ENCODE data around the gene NDFIP1. TPM values are rescaled to one million over a fixed set of nuclear protein-coding genes. Genes with fewer than 3 reads are reported as not detected.

NDFIP1 gene
- total RNA-seq, 4 donors from 2014 or later: 53.2 to 124 (median 89.0) TPM

- no peaks in the 10 kb centered on the region for H3K4me1 ChIP-seq
- H3K27me3 ChIP-seq: no peaks in the 10 kb centered on the region
- H3K36me3 ChIP-seq: no peaks in the 10 kb centered on the region
- no peak overlapping the region for H3K4me3 ChIP-seq
- intact Hi-C loops (cut with DNase I; ENCODE audit: low total_unique reads): no loop called here
- no peak for DNase-seq
- TF ChIP-seq CTCF (IDR thresholded peaks at IDR 0.05) (no peak), POLR2A (IDR thresholded peaks at IDR 0.05) (no peak)
- H3K9me3 ChIP-seq: no peaks in the 10 kb centered on the region
- no peak overlapping the region for H3K27ac ChIP-seq
Measured at GRCh38 chr5:142192286-142193113, 83.9 kb downstream of the NDFIP1 start.

GRCh38 chr5:142193114-142193428 lies 84.5 kb downstream of the NDFIP1 start:
- intact Hi-C loops (cut with DNase I; ENCODE audit: low total_unique reads): no loop called here
- DNase-seq: peak in 1 of 2 donors; percentile 29
- H3K9me3 ChIP-seq: no peaks in the 10 kb centered on the region
- no peak overlapping the region for H3K4me3 ChIP-seq
- TF ChIP-seq POLR2A (IDR thresholded peaks at IDR 0.05) (no peak), CTCF (IDR thresholded peaks at IDR 0.05) (no peak)
- no peak overlapping the region for H3K27ac ChIP-seq
- no peaks in the 10 kb centered on the region for H3K27me3 ChIP-seq
- no peaks in the 10 kb centered on the region for H3K36me3 ChIP-seq
- no peaks in the 10 kb centered on the region for H3K4me1 ChIP-seq

GRCh38 chr5:142197098-142197497 lies 88.5 kb downstream of the NDFIP1 start:
- no peaks in the 10 kb centered on the region for H3K27me3 ChIP-seq
- no peaks in the 10 kb centered on the region for H3K9me3 ChIP-seq
- no peaks in the 10 kb centered on the region for H3K36me3 ChIP-seq
- TF ChIP-seq CTCF (IDR thresholded peaks at IDR 0.05) (no peak), POLR2A (IDR thresholded peaks at IDR 0.05) (no peak)
- H3K27ac ChIP-seq: no peak overlapping the region
- no peak overlapping the region for H3K4me3 ChIP-seq
- DNase-seq: no peak
- H3K4me1 ChIP-seq: no peaks in the 10 kb centered on the region
- intact Hi-C loops (cut with DNase I; ENCODE audit: low total_unique reads): no loop called here

- no peak overlapping the region for H3K27ac ChIP-seq
- no peaks in the 10 kb centered on the region for H3K4me1 ChIP-seq
- H3K36me3 ChIP-seq: no peaks in the 10 kb centered on the region
- no peak for TF ChIP-seq CTCF (IDR thresholded peaks at IDR 0.05)
- no peak overlapping the region for H3K4me3 ChIP-seq
- H3K27me3 ChIP-seq: no peaks in the 10 kb centered on the region
- no peaks in the 10 kb centered on the region for H3K9me3 ChIP-seq
- no peak for DNase-seq
- intact Hi-C loops (cut with DNase I; ENCODE audit: low total_unique reads): no loop called here
Measured at GRCh38 chr5:142197781-142198180, 89.2 kb downstream of the NDFIP1 start.

GRCh38 chr5:142199388-142199787 lies 90.8 kb downstream of the NDFIP1 start:
- intact Hi-C loops (cut with DNase I; ENCODE audit: low total_unique reads): no loop called here
- no peak overlapping the region for H3K27ac ChIP-seq
- no peak overlapping the region for H3K4me3 ChIP-seq
- no peaks in the 10 kb centered on the region for H3K9me3 ChIP-seq
- H3K4me1 ChIP-seq: no peaks in the 10 kb centered on the region
- DNase-seq: no peak
- TF ChIP-seq POLR2A (IDR thresholded peaks at IDR 0.05): no peak
- TF ChIP-seq CTCF (IDR thresholded peaks at IDR 0.05): no peak
- no peaks in the 10 kb centered on the region for H3K36me3 ChIP-seq
- H3K27me3 ChIP-seq: no peaks in the 10 kb centered on the region

Data from uterus (tissue), 4 donors.